Measurements from ENCODE around the gene IGFL2. TPM values are rescaled to one million over a fixed set of nuclear protein-coding genes. Genes with fewer than 3 reads are reported as not detected.

IGFL2 gene
- total RNA-seq, 2 donors from 2014 or later: 0.84 TPM; not detected in 1

DNA sequence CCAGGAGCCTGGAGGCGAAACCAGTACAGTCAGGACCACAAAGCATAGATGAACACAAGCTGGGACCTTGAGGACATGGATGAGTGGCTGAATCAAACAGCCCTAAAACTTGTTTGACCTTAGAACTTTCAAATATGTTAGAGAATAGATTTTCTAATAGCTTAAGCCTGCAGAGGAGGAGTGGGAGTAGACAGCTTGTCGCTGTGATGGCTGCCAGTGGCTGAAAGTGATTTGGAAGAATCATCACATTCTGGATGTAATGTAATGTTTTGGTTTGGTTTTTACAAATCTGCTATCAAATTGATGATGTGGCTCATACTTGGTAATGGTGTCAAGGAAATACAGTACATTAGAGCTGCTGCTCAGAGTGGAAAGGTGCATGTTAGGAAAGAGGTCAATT, 35.5 kb upstream of the IGFL2 start:
- H3K4me1 Mint-ChIP-seq: no peaks in the 10 kb centered on the region
- no peaks in the 10 kb centered on the region for H3K36me3 ChIP-seq (ENCODE audit: control insufficient read depth, insufficient read depth, low read length)
- H3K27ac Mint-ChIP-seq: no peak overlapping the region
- DNase-seq: no peak
- peaks cover 23% of the 10 kb centered on the region for H3K27me3 Mint-ChIP-seq (ENCODE audit: insufficient read depth)
- no peak overlapping the region for H3K9ac ChIP-seq (ENCODE audit: extremely low read depth, low read length, poor library complexity, severe bottlenecking)
- no peaks in the 10 kb centered on the region for H3K36me3 Mint-ChIP-seq (ENCODE audit: low read depth)
- H3K27ac ChIP-seq (ENCODE audit: low read depth, low read length): no peak overlapping the region
- 85 to 100% methylated on average over 2 of the region's 2 CpGs for WGBS, 2 experiments (ENCODE audit: insufficient coverage in 1 of 2, insufficient read length in 1 of 2)
- no peak overlapping the region for H3K4me3 Mint-ChIP-seq
- H3K4me1 ChIP-seq (ENCODE audit: control insufficient read depth, insufficient read depth, low read length): no peaks in the 10 kb centered on the region
- H3K27me3 ChIP-seq (ENCODE audit: control insufficient read depth, insufficient read depth, low read length, poor library complexity, severe bottlenecking): peaks cover 9% of the 10 kb centered on the region
- H3K9me3 ChIP-seq (ENCODE audit: control insufficient read depth, low read length): peaks cover 8% of the 10 kb centered on the region
- TF ChIP-seq, protein P1, sequence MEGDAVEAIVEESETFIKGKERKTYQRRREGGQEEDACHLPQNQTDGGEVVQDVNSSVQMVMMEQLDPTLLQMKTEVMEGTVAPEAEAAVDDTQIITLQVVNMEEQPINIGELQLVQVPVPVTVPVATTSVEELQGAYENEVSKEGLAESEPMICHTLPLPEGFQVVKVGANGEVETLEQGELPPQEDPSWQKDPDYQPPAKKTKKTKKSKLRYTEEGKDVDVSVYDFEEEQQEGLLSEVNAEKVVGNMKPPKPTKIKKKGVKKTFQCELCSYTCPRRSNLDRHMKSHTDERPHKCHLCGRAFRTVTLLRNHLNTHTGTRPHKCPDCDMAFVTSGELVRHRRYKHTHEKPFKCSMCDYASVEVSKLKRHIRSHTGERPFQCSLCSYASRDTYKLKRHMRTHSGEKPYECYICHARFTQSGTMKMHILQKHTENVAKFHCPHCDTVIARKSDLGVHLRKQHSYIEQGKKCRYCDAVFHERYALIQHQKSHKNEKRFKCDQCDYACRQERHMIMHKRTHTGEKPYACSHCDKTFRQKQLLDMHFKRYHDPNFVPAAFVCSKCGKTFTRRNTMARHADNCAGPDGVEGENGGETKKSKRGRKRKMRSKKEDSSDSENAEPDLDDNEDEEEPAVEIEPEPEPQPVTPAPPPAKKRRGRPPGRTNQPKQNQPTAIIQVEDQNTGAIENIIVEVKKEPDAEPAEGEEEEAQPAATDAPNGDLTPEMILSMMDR (conservative IDR thresholded peaks at IDR 0.05): no peak
- peaks cover 3% of the 10 kb centered on the region for H3K9me3 Mint-ChIP-seq
- H3K4me3 ChIP-seq (ENCODE audit: low read length): no peak overlapping the region

DNA sequence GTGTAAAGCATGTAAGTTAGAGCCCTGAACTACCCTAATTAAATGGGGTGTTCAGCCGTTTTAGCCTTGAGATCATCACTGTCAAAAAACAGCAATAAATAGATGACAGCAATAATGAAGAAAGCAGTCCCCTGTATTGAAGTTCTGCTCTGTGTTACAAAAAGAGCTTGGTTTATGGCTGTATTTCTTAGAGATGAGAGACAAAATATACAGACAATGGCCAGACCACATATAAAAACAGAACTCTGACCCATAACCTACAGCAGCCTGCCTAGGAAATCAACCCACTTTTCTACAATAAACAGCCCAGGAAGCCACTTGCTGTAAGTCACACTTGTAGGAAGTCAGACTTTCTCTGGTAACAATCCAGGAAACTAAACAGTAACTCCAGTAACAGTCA, 34.3 kb upstream of the IGFL2 start:
- peaks cover 8% of the 10 kb centered on the region for H3K9me3 ChIP-seq (ENCODE audit: control insufficient read depth, low read length)
- H3K4me1 ChIP-seq (ENCODE audit: control insufficient read depth, insufficient read depth, low read length): no peaks in the 10 kb centered on the region
- TF ChIP-seq, protein P1 (conservative IDR thresholded peaks at IDR 0.05): no peak
- no peaks in the 10 kb centered on the region for H3K4me1 Mint-ChIP-seq
- WGBS, 2 experiments (ENCODE audit: insufficient coverage in 1 of 2, insufficient read length in 1 of 2): 87 to 100% methylated on average over 1 of the region's 1 CpG
- no peaks in the 10 kb centered on the region for H3K36me3 Mint-ChIP-seq (ENCODE audit: low read depth)
- H3K9me3 Mint-ChIP-seq: peaks cover 3% of the 10 kb centered on the region
- DNase-seq: no peak
- no peak overlapping the region for H3K9ac ChIP-seq (ENCODE audit: extremely low read depth, low read length, poor library complexity, severe bottlenecking)
- no peak overlapping the region for H3K4me3 ChIP-seq (ENCODE audit: low read length)
- no peak overlapping the region for H3K27ac ChIP-seq (ENCODE audit: low read depth, low read length)
- no peak overlapping the region for H3K27ac Mint-ChIP-seq
- no peaks in the 10 kb centered on the region for H3K36me3 ChIP-seq (ENCODE audit: control insufficient read depth, insufficient read depth, low read length)
- peaks cover 9% of the 10 kb centered on the region for H3K27me3 ChIP-seq (ENCODE audit: control insufficient read depth, insufficient read depth, low read length, poor library complexity, severe bottlenecking)
- H3K4me3 Mint-ChIP-seq: no peak overlapping the region
- H3K27me3 Mint-ChIP-seq (ENCODE audit: insufficient read depth): peaks cover 23% of the 10 kb centered on the region

DNA sequence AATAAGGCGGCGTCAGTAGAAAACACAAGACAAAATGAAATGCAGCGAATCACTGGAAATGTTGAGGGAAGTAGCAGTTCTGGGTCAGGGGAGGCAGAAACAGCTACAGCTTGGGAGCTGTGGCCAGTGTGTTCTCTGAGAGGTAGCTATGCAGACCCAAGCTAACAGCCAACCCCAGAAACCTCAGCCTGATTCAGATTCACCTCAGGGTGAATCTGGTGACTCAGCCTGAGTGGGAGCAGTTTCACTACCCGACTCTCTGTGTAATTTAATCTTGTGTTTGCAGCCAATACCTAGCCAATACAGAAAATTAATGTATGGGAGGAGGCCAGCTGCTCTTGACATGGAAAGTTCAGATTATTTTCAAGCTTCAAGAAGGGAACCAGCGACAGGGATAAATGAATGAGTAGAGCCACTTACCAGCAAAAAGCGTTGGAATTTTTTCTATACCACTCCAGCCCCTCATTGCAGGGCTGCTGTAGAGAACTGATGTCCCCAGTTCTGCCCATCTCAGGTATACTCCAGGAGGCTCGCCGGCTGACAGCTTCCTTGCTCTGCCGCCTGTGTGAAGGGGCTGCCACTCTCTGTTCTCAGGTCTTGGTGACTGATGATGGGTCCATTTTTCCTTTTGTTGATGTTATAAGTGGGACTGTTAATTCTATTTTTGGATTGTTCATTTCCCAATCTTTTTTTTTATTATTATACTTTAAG, 32.5 kb upstream of the IGFL2 start:
- Histone ChIP-seq H3K36me3 (ENCODE audit: control insufficient read depth, insufficient read depth, low read length) (no peaks in the 10 kb centered on the region), H3K9ac (ENCODE audit: extremely low read depth, low read length, poor library complexity, severe bottlenecking) (no peak overlapping the region), H3K4me3 (ENCODE audit: low read length) (no peak overlapping the region), H3K27ac (ENCODE audit: low read depth, low read length) (no peak overlapping the region), H3K4me1 (ENCODE audit: control insufficient read depth, insufficient read depth, low read length) (no peaks in the 10 kb centered on the region), H3K9me3 (ENCODE audit: control insufficient read depth, low read length) (peaks cover 8% of the 10 kb centered on the region), H3K27me3 (ENCODE audit: control insufficient read depth, insufficient read depth, low read length, poor library complexity, severe bottlenecking) (peaks cover 9% of the 10 kb centered on the region)
- no peak for DNase-seq
- 84 to 87% methylated on average over 5 to 9 of the region's 9 CpGs for WGBS, 2 experiments (ENCODE audit: insufficient coverage in 1 of 2, insufficient read length in 1 of 2)
- H3K27me3 Mint-ChIP-seq (ENCODE audit: insufficient read depth): peaks cover 26% of the 10 kb centered on the region
- H3K4me1 Mint-ChIP-seq: no peaks in the 10 kb centered on the region
- H3K36me3 Mint-ChIP-seq (ENCODE audit: low read depth): no peaks in the 10 kb centered on the region
- no peak overlapping the region for H3K27ac Mint-ChIP-seq
- TF ChIP-seq, protein P1 (conservative IDR thresholded peaks at IDR 0.05): no peak
- H3K9me3 Mint-ChIP-seq: peaks cover 11% of the 10 kb centered on the region
- no peak overlapping the region for H3K4me3 Mint-ChIP-seq

Data from endodermal cell (in vitro differentiated cells).